ENCODE measurements around the gene AIMP2.
"Not testable (repeated sequence)": the region's sequence is repeated elsewhere in the genome, so short reads cannot be mapped to it uniquely, and the experiment has no call there.

Gene AIMP2

DNA sequence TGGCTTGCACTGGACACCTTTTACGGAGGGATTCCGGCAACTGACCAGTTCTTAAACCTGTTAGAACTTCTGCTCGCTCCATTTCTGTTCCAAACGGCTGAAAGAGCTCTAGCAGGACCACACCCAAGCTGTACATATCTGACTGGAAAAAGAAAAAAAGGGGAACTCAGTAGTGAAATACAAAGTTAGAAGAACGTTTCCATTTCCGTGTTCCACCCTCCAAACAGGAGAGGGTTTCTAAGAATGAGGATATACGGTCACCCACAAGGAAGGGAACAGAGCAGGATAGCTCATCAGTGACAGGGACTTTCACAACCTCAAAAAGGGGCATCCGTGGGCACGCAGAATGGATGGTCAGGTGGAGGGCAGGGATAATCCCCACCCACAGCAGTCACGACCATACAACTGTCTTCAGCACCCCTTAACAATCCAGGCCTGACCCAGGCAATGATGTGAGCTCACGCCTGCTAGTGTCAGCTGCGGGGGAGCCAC, 17.8 kb downstream of the AIMP2 start:
- DNase-seq, result no peak

DNA sequence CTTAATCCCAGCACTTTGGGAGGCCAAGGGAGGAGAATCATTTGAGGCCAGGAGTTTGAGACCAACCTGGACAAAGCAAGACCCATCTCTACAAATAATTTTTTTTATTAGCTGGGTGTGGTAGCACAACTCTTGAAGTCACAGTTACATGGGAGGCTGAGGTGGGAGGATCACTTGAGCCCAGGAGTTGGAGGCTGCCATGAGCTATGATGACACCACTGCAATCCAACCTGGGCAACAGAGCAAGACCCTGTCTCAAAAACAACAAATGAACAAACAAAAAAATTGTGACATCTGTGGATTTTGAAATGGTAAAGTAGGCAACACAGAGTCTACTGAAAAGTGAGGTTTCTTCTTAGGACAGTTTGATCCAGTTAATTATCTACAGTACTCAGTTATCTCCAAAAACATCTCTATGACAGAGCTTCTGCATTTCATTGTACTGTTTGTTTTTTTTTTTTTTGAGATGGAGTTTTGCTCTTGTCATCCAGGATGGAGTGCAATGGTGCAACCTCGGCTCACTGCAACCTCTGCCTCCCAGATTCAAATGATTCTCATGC, 18.8 kb downstream of the AIMP2 start:
- DNase-seq, result no peak

- no peak for DNase-seq
These were observed 19.5 kb downstream of the AIMP2 start for GRCh38 chr7:6028563-6028962.

- DNase-seq, result no peak
These were observed 21.9 kb downstream of the AIMP2 start, which contains the start of gene ANKRD61 for GRCh38 chr7:6030988-6031387. TSS of gene ANKRD61 (plus strand) at chr7:6031376. CDS start at chr7:6031376, 0 bp downstream.

DNA sequence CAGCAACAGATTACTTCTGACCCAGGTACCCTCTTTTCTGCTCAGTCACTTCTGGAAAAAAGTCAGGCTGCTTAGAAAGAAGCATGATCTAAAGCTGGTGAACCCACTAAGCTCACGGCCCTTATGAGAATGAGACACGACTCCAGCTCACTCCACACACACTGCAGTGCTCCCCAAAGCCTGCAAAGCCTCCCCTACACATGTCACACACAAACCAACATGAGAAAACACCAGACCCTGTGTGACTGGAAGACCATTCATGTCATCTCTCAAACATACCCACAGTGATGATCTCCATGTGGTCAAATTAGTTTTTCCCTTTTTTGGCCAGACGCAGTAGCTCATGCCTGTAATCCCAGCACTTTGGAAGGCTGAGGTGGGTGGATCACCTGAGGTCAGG, 22.5 kb downstream of the AIMP2 start:
- DNase-seq, result no peak

- no peak for DNase-seq
These were observed 23.1 kb downstream of the AIMP2 start for GRCh38 chr7:6032167-6032566.

- DNase-seq, result no peak
These were observed 23.6 kb downstream of the AIMP2 start for GRCh38 chr7:6032641-6033040.

GRCh38 chr7:6035165-6035564, 26.1 kb downstream of the AIMP2 start:
- DNase-seq, result no peak

DNA sequence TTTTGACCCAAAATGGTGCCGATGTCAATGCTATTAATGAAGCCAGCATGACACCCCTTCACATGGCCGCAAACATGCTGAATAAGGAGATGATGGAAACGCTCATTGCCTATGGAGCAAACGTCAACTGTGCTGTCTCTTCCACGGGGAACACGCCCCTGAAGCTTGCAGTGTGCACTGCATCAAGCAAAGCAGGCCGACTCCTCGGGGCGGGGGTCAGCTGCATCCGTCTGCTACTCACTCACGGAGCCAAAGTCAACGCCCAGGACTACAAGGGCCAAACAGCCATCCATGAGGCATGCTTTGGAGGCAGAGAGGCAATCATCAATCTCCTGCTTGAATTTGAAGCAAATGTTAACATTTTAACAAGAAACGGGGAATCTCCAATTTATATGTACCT, 26.6 kb downstream of the AIMP2 start:
- DNase-seq, result no peak

- no peak for DNase-seq
These were observed 40.7 kb downstream of the AIMP2 start for GRCh38 chr7:6049780-6050179.

DNA sequence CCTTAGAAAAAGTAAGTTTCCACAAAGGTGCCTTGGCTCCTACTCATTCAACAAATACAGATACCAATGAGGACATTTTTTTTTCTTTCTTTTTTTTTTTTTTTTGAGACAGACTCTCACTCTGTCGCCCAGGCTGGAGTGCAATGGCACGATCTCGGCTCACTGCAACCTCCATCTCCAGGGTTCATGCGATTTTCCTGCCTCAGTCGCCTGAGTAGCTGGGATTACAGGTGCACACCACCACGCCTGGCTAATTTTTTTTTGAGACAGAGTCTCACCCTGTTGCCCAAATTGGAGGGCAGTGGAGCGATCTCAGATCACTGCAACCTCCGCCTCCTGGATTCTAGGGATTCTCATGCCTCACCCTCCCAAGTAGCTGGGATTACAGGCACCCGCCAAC, 42.1 kb downstream of the AIMP2 start:
- not testable (repeated sequence) for DNase-seq

DNA sequence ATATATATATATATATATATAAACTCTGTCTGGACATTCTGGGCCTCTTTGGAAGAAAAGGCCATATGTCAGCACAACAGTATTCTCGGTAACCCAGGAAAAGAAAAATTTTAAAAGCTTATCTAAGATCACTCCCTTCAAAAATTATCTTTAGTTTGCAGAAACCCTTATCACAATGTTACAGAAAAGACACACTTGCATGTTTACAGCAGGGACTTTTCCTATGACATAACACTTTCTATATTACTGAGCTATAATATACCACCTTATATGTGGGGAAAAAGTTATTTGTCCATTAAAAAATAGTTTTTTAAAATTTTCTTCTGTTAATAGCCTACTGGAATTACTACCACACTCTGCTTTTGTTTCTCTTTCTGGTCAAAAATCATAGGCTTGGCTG, 47.5 kb downstream of the AIMP2 start:
- no peak for DNase-seq

DNA sequence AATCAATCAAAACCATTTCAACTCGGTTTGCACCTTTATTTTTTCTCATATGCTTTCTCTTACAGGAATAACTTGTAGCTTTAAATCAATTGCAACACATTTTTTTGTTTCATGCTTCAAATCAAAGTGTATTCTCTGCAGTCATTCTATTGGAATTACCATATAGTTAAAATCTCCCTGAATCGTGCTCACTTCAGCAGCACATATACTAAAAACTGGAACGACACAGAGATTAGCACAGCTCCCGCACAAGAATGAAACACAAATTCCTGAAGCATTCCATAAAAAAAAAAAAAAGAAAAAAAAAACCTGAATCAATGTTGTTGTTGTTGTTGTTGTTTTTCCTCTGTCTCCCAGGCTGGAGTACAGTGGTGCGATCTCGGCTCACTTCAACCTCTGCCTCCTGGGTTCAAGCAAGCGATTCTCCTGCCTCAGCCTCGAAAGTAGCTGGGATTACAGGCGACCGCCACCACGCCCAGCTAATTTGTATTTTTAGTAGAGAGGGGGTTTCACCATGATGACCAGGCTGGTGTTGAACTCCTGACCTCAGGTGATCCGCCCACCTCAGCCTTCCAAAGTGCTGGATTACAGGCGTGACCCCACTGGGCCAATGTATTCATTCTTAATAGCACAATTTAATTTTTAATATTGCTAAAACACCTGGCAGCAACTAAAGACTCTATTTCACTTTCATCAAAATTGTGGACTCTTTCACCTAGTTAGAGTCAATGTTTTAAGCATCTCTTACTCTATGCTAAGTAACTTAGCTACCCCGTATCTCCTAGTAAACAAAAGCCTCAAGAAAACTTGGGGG, 48.5 kb downstream of the AIMP2 start:
- no peak for DNase-seq

DNA sequence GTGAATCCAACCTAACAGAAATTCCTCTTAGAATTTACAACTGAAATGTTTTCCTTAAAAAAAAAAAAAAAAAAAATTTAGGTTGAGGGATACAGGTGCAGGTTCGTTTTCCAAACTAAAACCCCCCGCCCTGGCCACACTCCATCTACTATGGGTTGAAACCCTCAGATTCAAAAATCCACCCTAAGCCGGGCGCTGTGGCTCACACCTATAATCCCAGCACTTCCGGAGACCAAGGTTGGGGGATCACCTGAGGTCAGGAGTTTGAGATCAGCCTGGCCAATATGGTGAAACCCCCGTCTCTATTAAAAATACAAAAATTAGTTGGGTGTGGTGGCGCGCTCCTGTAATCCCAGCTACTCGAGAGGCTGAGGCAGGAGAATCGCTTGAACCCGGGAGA, 50.9 kb downstream of the AIMP2 start:
- not testable (repeated sequence) for DNase-seq

GRCh38 chr7:6071406-6071805, 62.3 kb downstream of the AIMP2 start:
- DNase-seq, result no peak

Data from NCI-H748 treated with DMSO at 0.1 percent for 48 hours (cell line).